Adipocyte (in vitro differentiated cells): ENCODE results near the gene COL9A3.

Experiments used
- DNase-seq: peaks from one replicate; pipeline ENCODE4 v3.0.0-alpha.2; 2015; ENCODE audit warnings: low read depth
- H3K27me3 ChIP-seq: replicated peaks from 2 replicates; pipeline ENCODE4 v1.7.0; 2013; ENCODE audit warnings: mild to moderate bottlenecking, low read length, moderate library complexity; ENCODE audit not compliant: control insufficient read depth, insufficient read depth
- H3K36me3 ChIP-seq: 2 replicates; pipeline ENCODE4 v1.7.0; 2013; ENCODE audit warnings: low read length, mild to moderate bottlenecking, moderate library complexity; ENCODE audit not compliant: control insufficient read depth, insufficient read depth, severe bottlenecking
- H3K4me1 ChIP-seq: 2 replicates; pipeline ENCODE4 v1.7.0; 2013; ENCODE audit warnings: mild to moderate bottlenecking, low read length, moderate library complexity; ENCODE audit not compliant: control insufficient read depth, insufficient read depth
- H3K4me3 ChIP-seq: 2 replicates; pipeline ENCODE4 v1.7.0; 2013; ENCODE audit warnings: mild to moderate bottlenecking, low read length, moderate library complexity
- H3K9ac ChIP-seq: 2 replicates; pipeline ENCODE4 v1.7.0; 2013; ENCODE audit warnings: mild to moderate bottlenecking, low read length, moderate library complexity
- H3K9me3 ChIP-seq: 2 replicates; pipeline ENCODE4 v1.7.0; 2013; ENCODE audit warnings: mild to moderate bottlenecking, low read length, moderate library complexity; ENCODE audit not compliant: control insufficient read depth

COL9A3 gene

GRCh38 chr20:62772990-62773844 lies 43.6 kb upstream of the COL9A3 start:
- H3K4me1 ChIP-seq, result peaks cover 25% of the 10 kb centered on the region
- peaks cover 28% of the 10 kb centered on the region for H3K27me3 ChIP-seq
- H3K9ac ChIP-seq, result peak overlapping the region; percentile 1
- peak overlapping the region; percentile 1 for H3K4me3 ChIP-seq
- no peaks in the 10 kb centered on the region for H3K9me3 ChIP-seq
- no peaks in the 10 kb centered on the region for H3K36me3 ChIP-seq
- peak; percentile 92 for DNase-seq

GRCh38 chr20:62773845-62774714 lies 42.8 kb upstream of the COL9A3 start:
- H3K4me1 ChIP-seq, result peaks cover 19% of the 10 kb centered on the region
- H3K27me3 ChIP-seq, result peaks cover 23% of the 10 kb centered on the region
- peak overlapping the region; percentile 1 for H3K9ac ChIP-seq
- DNase-seq, result no peak
- no peaks in the 10 kb centered on the region for H3K36me3 ChIP-seq
- H3K4me3 ChIP-seq, result no peak overlapping the region
- no peaks in the 10 kb centered on the region for H3K9me3 ChIP-seq

- Histone ChIP-seq H3K27me3 (peaks cover 19% of the 10 kb centered on the region), H3K9ac (no peak overlapping the region), H3K4me3 (no peak overlapping the region), H3K9me3 (no peaks in the 10 kb centered on the region), H3K36me3 (no peaks in the 10 kb centered on the region), H3K4me1 (peaks cover 19% of the 10 kb centered on the region)
- DNase-seq, result no peak
These were observed 42.1 kb upstream of the COL9A3 start for GRCh38 chr20:62774762-62775161.

- Histone ChIP-seq H3K4me1 (peaks cover 19% of the 10 kb centered on the region), H3K36me3 (no peaks in the 10 kb centered on the region), H3K27me3 (peaks cover 22% of the 10 kb centered on the region), H3K9me3 (no peaks in the 10 kb centered on the region), H3K4me3 (no peak overlapping the region), H3K9ac (no peak overlapping the region)
- DNase-seq, result no peak
These were observed 41.6 kb upstream of the COL9A3 start for GRCh38 chr20:62775206-62775605.

GRCh38 chr20:62776035-62776691 lies 40.7 kb upstream of the COL9A3 start:
- peaks cover 19% of the 10 kb centered on the region for H3K4me1 ChIP-seq
- no peak overlapping the region for H3K9ac ChIP-seq
- H3K9me3 ChIP-seq, result no peaks in the 10 kb centered on the region
- H3K27me3 ChIP-seq, result peaks cover 26% of the 10 kb centered on the region
- no peaks in the 10 kb centered on the region for H3K36me3 ChIP-seq
- H3K4me3 ChIP-seq, result no peak overlapping the region
- DNase-seq, result no peak

GRCh38 chr20:62776692-62777527 lies 39.9 kb upstream of the COL9A3 start:
- Histone ChIP-seq H3K27me3 (peaks cover 21% of the 10 kb centered on the region), H3K36me3 (no peaks in the 10 kb centered on the region), H3K9me3 (no peaks in the 10 kb centered on the region), H3K4me1 (peaks cover 18% of the 10 kb centered on the region), H3K9ac (no peak overlapping the region), H3K4me3 (no peak overlapping the region)
- no peak for DNase-seq

- Histone ChIP-seq H3K36me3 (no peaks in the 10 kb centered on the region), H3K4me3 (no peak overlapping the region), H3K9ac (no peak overlapping the region), H3K4me1 (peaks cover 13% of the 10 kb centered on the region), H3K27me3 (peaks cover 21% of the 10 kb centered on the region), H3K9me3 (no peaks in the 10 kb centered on the region)
- DNase-seq, result no peak
These were observed 39.4 kb upstream of the COL9A3 start for GRCh38 chr20:62777528-62777830.

GRCh38 chr20:62778058-62778457 lies 38.8 kb upstream of the COL9A3 start:
- Histone ChIP-seq H3K27me3 (peaks cover 21% of the 10 kb centered on the region), H3K4me3 (no peak overlapping the region), H3K4me1 (peaks cover 7% of the 10 kb centered on the region), H3K9me3 (no peaks in the 10 kb centered on the region), H3K9ac (no peak overlapping the region), H3K36me3 (no peaks in the 10 kb centered on the region)
- DNase-seq, result no peak

- peaks cover under 1% of the 10 kb centered on the region for H3K4me1 ChIP-seq
These were observed 38.0 kb upstream of the COL9A3 start for GRCh38 chr20:62778601-62779416.

GRCh38 chr20:62779417-62779685 lies 37.5 kb upstream of the COL9A3 start:
- no peaks in the 10 kb centered on the region for H3K9me3 ChIP-seq
- no peaks in the 10 kb centered on the region for H3K36me3 ChIP-seq
- H3K4me3 ChIP-seq, result no peak overlapping the region
- H3K4me1 ChIP-seq, result no peaks in the 10 kb centered on the region
- H3K27me3 ChIP-seq, result peaks cover 25% of the 10 kb centered on the region
- H3K9ac ChIP-seq, result no peak overlapping the region
- no peak for DNase-seq

More at GRCh38 chr20:62778601-62779416, 38.0 kb upstream of the COL9A3 start:
- DNase-seq, result no peak
- Histone ChIP-seq H3K9ac (no peak overlapping the region), H3K4me3 (no peak overlapping the region), H3K36me3 (no peaks in the 10 kb centered on the region), H3K27me3 (peaks cover 25% of the 10 kb centered on the region), H3K9me3 (no peaks in the 10 kb centered on the region)
